GM12878 (cell line): ENCODE results near the gene ROBO1. TPM values are rescaled to one million over a fixed set of nuclear protein-coding genes. Genes with fewer than 3 reads are reported as not detected.

Source experiments
- ATAC-seq: fragments of 200-7000 bp; cut with Tn5 transposase; 3 replicates; pipeline ENCODE4 v1.9.1; 2020; ENCODE audit warnings: mild to moderate bottlenecking, moderate library complexity
- BruUV-seq: library from RNA; stranded (reverse); fragments of 400-500 nt; replicated peaks from 2 replicates; lab custom pipeline; 2021; lab: Mats Ljungman, UMichigan
- CTCF ChIA-PET: fragments of 300-600 bp; sonication (Branson Sonifier 250); formaldehyde crosslinking; extraction: SDS; loops from one replicate; lab custom pipeline; 2021; ENCODE audit warnings: inconsistent platforms; lab: Yijun Ruan, JAX
- POLR2A ChIA-PET: fragments of 350-600 bp; formaldehyde crosslinking; extraction: SDS; loops from one replicate; lab custom pipeline; 2021; ENCODE audit warnings: inconsistent platforms; lab: Charles Lee
- RAD21 ChIA-PET: fragments of 300-600 bp; sonication (Branson Sonifier 250); formaldehyde crosslinking; loops from one replicate; lab custom pipeline; 2023; ENCODE audit warnings: antibody characterized with exemption; ENCODE audit not compliant: unreplicated experiment; lab: Charles Lee
- SMC1A ChIA-PET: fragments of 300-600 bp; sonication (Branson Sonifier 250); formaldehyde crosslinking; loops from one replicate; lab custom pipeline; 2023; ENCODE audit not compliant: unreplicated experiment, uncharacterized antibody; lab: Charles Lee
- DNase-seq: peaks from one replicate; pipeline ENCODE4 v3.0.0-alpha.2; 2011; ENCODE audit warnings: low read depth, low spot score
- FAIRE-seq: peaks from 3 replicates; lab custom pipeline; 2011; peaks lifted over from hg19 to GRCh38; lab: Jason Lieb, UNC
- H2AFZ ChIP-seq: 2 replicates; pipeline ENCODE4 v1.6.0; 2011; ENCODE audit warnings: low read depth, low read length, control low read depth; ENCODE audit not compliant: control insufficient read depth
- H3K27ac ChIP-seq: 2 replicates; pipeline ENCODE4 v1.5.1; 2011; ENCODE audit warnings: control low read depth; ENCODE audit not compliant: control insufficient read depth, insufficient read depth
- H3K27me3 ChIP-seq, 2 experiments: replicated peaks in 1 of 2; 2 replicates each; pipeline versions ENCODE4 v1.6.0 to v1.6.1; 2011; ENCODE audit warnings: low read length in 1 of 2; ENCODE audit not compliant: control insufficient read depth in 2 of 2, insufficient read depth in 2 of 2
- H3K36me3 ChIP-seq, 2 experiments: 2 replicates each; pipeline ENCODE4 v1.5.1; 2011; ENCODE audit warnings: low read length in 1 of 2; ENCODE audit not compliant: control insufficient read depth in 2 of 2, insufficient read depth in 2 of 2
- H3K4me1 ChIP-seq: 2 replicates; pipeline ENCODE4 v1.6.1; 2011; ENCODE audit warnings: mild to moderate bottlenecking, low read length, moderate library complexity, mixed read lengths; ENCODE audit not compliant: control insufficient read depth, insufficient read depth
- H3K4me2 ChIP-seq: 2 replicates; pipeline ENCODE4 v1.6.0; 2011; ENCODE audit warnings: control low read depth; ENCODE audit not compliant: control insufficient read depth, insufficient read depth
- H3K4me3 ChIP-seq: fragments of 200-600 bp; sonication (generic); 2 replicates; pipeline ENCODE4 v1.5.1; 2016
- H3K79me2 ChIP-seq: 2 replicates; pipeline ENCODE4 v1.6.0; 2011; ENCODE audit warnings: low read length; ENCODE audit not compliant: control insufficient read depth, insufficient read depth
- H3K9ac ChIP-seq: 2 replicates; pipeline ENCODE4 v1.8.0; 2011; ENCODE audit warnings: low read length, control low read depth, mixed read lengths; ENCODE audit not compliant: control insufficient read depth, insufficient read depth
- H3K9me3 ChIP-seq: replicated peaks from 3 replicates; pipeline ENCODE4 v1.5.1; 2011; ENCODE audit warnings: mild to moderate bottlenecking, low read length; ENCODE audit not compliant: control insufficient read depth, insufficient read depth
- H4K20me1 ChIP-seq: 2 replicates; pipeline ENCODE4 v1.6.0; 2011; ENCODE audit not compliant: control insufficient read depth, insufficient read depth
- NFYA ChIP-seq: IDR thresholded peaks from 2 replicates; pipeline ENCODE4 v1.6.1; 2011; ENCODE audit warnings: low read depth, mild to moderate bottlenecking, low read length, improper control_type of control experiment, borderline replicate concordance
- WGBS: methylation state at CpG from one replicate; pipeline ENCODE4 v1.1.6; 2016; ENCODE audit warnings: low lambda C conversion rate; ENCODE audit not compliant: insufficient replicate concordance, insufficient coverage; ENCODE audit errors: missing lambda C conversion rate; 5-methylcytosine and 5-hydroxymethylcytosine counted together
- in situ Hi-C: fragments of 300-500 bp; cut with MboI; formaldehyde crosslinking; loops from 9 replicates; pipeline ENCODE4 v1.14.3; 2018; ENCODE audit warnings: mixed read lengths
- intact Hi-C: fragments of 100-400 bp; cut with micrococcal nuclease; formaldehyde crosslinking; loops from one replicate; pipeline ENCODE4 v1.14.2; 2022; ENCODE audit not compliant: unreplicated experiment
- polyA plus RNA-seq, 11 experiments: library from polyadenylated mRNA; depleted of rRNA in 4 of 11; unstranded in 6 of 11; stranded (reverse) in 5 of 11; fragments of >200 nt; fragmentation: Nextera tagmentation in 4 of 11; fragmentation: Illumina TruSeq in 1 of 11; extraction: Ambion mirVana in 4 of 11; extraction: Trizol in 1 of 11; gene quantifications; 1 replicate in 1 of 11; 2 replicates in 10 of 11; pipeline versions ENCODE4 v1.2.1 to v1.2.3, GENCODE V29; 2011 to 2016; ENCODE audit warnings: inconsistent platforms in 2 of 11, missing spikeins in 2 of 11, low read depth in 1 of 11
- total RNA-seq, 4 experiments: library from RNA; depleted of rRNA in 3 of 4; stranded (reverse); fragments of >200 nt in 3 of 4; fragmentation: Illumina TruSeq in 1 of 4; extraction: Trizol in 1 of 4; gene quantifications; 2 replicates each; pipeline versions ENCODE4 v1.2.1 to v1.2.3, GENCODE V29; 2013 to 2021
- TF ChIP-seq, protein P1 (sequence below): fragments of 450-650 bp; formaldehyde crosslinking; IDR thresholded peaks from 2 replicates; pipeline ENCODE4 v1.4.0; 2020; ENCODE audit warnings: mild to moderate bottlenecking, moderate library complexity

ROBO1 gene
- total and polyA plus RNA-seq, 10 of the 15 experiments (the other 5 are each of a cell fraction or from before 2014, with no cell fraction given) = 0.29 to 46.5 (median 1.2) TPM

DNA sequence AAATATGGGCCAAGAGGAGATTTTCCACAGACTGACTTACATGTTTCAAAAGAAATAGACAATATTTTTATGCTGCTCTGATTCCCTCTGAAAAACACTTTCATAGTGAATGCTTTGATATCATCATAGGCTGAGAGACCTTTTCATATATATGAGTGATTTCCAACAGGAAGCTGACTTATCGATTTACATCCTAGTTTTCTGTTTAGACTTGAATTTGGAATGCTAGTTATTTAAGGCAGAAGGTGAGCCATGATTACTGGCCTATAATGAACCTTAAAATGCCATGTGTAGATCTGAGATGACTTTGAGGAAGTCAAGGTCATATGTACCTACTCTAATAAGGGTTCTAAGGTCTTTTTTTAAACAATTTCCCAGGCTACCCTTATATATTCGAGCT lies 1126.1 kb downstream of the ROBO1 start:
- Histone ChIP-seq H2AFZ (no peak overlapping the region), H3K4me2 (no peak overlapping the region), H3K36me3 (no peaks in the 10 kb centered on the region), H3K27ac (no peak overlapping the region), H3K9me3 (no peaks in the 10 kb centered on the region), H3K4me1 (no peaks in the 10 kb centered on the region), H3K9ac (no peak overlapping the region), H3K4me3 (no peak overlapping the region), H4K20me1 (no peaks in the 10 kb centered on the region), H3K27me3 (no peaks in the 10 kb centered on the region), H3K79me2 (no peaks in the 10 kb centered on the region)
- BruUV-seq = no TSS peak
- WGBS = 21% methylated on average over 2 of the region's 2 CpGs
- CTCF ChIA-PET = interaction anchor here (0.9 to 2.0 kb wide), 3 partner anchors 8 to 390 kb away, joined by 3 to 4 read pairs (median 3); no protein-coding TSS in a partner anchor
- DNase-seq = no peak
- TF ChIP-seq, protein P1, sequence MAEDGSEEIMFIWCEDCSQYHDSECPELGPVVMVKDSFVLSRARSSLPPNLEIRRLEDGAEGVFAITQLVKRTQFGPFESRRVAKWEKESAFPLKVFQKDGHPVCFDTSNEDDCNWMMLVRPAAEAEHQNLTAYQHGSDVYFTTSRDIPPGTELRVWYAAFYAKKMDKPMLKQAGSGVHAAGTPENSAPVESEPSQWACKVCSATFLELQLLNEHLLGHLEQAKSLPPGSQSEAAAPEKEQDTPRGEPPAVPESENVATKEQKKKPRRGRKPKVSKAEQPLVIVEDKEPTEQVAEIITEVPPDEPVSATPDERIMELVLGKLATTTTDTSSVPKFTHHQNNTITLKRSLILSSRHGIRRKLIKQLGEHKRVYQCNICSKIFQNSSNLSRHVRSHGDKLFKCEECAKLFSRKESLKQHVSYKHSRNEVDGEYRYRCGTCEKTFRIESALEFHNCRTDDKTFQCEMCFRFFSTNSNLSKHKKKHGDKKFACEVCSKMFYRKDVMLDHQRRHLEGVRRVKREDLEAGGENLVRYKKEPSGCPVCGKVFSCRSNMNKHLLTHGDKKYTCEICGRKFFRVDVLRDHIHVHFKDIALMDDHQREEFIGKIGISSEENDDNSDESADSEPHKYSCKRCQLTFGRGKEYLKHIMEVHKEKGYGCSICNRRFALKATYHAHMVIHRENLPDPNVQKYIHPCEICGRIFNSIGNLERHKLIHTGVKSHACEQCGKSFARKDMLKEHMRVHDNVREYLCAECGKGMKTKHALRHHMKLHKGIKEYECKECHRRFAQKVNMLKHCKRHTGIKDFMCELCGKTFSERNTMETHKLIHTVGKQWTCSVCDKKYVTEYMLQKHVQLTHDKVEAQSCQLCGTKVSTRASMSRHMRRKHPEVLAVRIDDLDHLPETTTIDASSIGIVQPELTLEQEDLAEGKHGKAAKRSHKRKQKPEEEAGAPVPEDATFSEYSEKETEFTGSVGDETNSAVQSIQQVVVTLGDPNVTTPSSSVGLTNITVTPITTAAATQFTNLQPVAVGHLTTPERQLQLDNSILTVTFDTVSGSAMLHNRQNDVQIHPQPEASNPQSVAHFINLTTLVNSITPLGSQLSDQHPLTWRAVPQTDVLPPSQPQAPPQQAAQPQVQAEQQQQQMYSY (CRISPR knock-in tag) = no peak
- TF ChIP-seq NFYA = no peak
- RAD21 ChIA-PET = no interaction called here
- ATAC-seq = no peak
- FAIRE-seq = no peak
- SMC1A ChIA-PET = interaction anchor here (0.9 to 9.3 kb wide), 3 partner anchors 7 to 391 kb away, joined by 3 to 61 read pairs (median 5); no protein-coding TSS in a partner anchor
- intact Hi-C loops (loop anchor here (10.0 kb wide), 3 partner anchors 327 to 717 kb away; no protein-coding TSS in a partner anchor), in situ Hi-C loops (no loop called here)
- POLR2A ChIA-PET = interaction anchor here (0.6 kb wide), 1 partner anchor 367 kb away, joined by 3 read pairs; no protein-coding TSS in a partner anchor
